Ectodermal cell (in vitro differentiated cells): ENCODE data around the gene RAD51B.
"Not testable (repeated sequence)": the region's sequence is repeated elsewhere in the genome, so short reads cannot be mapped to it uniquely, and the experiment has no call there.

Experiments used
- H3K27ac ChIP-seq: 2 replicates; pipeline ENCODE4 v1.7.0; 2013; ENCODE audit warnings: mild to moderate bottlenecking, low read depth, low read length; ENCODE audit not compliant: insufficient read depth, poor library complexity, severe bottlenecking
- H3K27me3 ChIP-seq: 2 replicates; pipeline ENCODE4 v1.7.0; 2013; ENCODE audit warnings: mild to moderate bottlenecking, low read length; ENCODE audit not compliant: insufficient read depth, control insufficient read depth, poor library complexity, severe bottlenecking
- H3K36me3 ChIP-seq: one replicate; pipeline ENCODE4 v1.7.0; 2013; ENCODE audit warnings: low read length; ENCODE audit not compliant: control insufficient read depth, insufficient read depth
- H3K4me1 ChIP-seq: one replicate; pipeline ENCODE4 v1.7.0; 2013; ENCODE audit warnings: low read length; ENCODE audit not compliant: control insufficient read depth, insufficient read depth
- H3K4me3 ChIP-seq: 2 replicates; pipeline ENCODE4 v1.7.0; 2013; ENCODE audit warnings: low read depth, low read length, control low read depth; ENCODE audit not compliant: insufficient read depth
- H3K9me3 ChIP-seq: 2 replicates; pipeline ENCODE4 v1.7.0; 2013; ENCODE audit warnings: mild to moderate bottlenecking, low read length, moderate library complexity; ENCODE audit not compliant: control insufficient read depth
- whole genome bisulfite sequencing, 2 experiments: methylation state at CpG; one replicate each; pipeline ENCODE4 v1.1.7; 2013; ENCODE audit warnings: missing lambda C conversion rate in 2 of 2; 5-methylcytosine and 5-hydroxymethylcytosine counted together

Gene RAD51B

DNA sequence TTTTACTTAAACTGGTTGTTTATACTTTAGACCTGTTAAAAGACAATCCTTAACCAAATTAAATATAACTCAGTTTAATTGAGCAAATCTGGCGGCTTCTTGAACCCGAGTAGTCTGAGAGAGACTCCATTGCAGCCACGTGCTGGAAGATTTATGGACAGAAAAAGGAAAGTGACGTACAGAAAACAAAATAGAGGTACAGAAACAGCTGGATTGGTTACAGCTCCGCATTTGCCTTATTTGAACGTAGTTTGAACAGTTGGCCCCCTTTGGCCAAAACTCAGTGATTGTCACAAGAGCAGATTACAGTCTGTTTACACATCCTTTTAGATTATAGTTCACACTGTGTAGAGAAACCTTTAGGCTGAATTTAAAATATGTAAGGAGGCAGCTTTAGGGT, 155.9 kb downstream of the RAD51B start:
- Histone ChIP-seq H3K27ac (no peak overlapping the region), H3K27me3 (no peaks in the 10 kb centered on the region), H3K9me3 (no peaks in the 10 kb centered on the region), H3K4me1 (no peaks in the 10 kb centered on the region), H3K4me3 (no peak overlapping the region), H3K36me3 (no peaks in the 10 kb centered on the region)
- WGBS, 2 experiments, result 90 to 96% methylated on average over 6 of the region's 6 CpGs

DNA sequence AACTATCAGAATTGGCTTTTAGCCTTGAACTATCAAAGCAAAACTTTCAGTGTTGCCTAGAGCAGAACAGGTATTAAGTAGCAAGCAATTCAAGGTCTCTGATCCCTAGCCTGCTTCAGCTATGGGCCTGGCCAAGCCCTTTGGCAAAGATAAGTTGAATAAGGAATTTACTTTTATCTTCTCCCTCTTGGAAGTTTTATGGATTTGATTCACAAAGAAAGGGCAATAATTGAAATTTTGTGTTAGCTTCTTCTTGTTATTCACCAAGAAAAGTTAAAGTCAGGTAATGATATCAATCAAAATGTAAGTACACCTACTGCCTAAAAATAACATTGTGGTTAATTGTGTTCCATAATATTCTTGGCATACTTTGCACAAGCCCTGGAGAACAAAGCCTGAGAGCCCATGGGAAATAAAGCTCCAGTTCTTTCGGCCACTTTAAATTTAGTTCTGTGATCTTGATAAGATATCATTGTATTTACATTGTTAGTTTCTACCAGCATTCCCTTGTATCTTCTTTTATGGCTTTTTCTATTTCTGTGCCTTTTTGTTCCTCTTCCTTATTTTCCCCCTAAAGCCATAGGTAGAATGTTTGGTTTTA, 158.0 kb downstream of the RAD51B start:
- no peaks in the 10 kb centered on the region for H3K9me3 ChIP-seq
- no peaks in the 10 kb centered on the region for H3K4me1 ChIP-seq
- no peaks in the 10 kb centered on the region for H3K36me3 ChIP-seq
- no peaks in the 10 kb centered on the region for H3K27me3 ChIP-seq
- 100% methylated on average over 1 of the region's 1 CpG for WGBS, 2 experiments
- H3K4me3 ChIP-seq, result no peak overlapping the region
- H3K27ac ChIP-seq, result peak overlapping the region; percentile 53

DNA sequence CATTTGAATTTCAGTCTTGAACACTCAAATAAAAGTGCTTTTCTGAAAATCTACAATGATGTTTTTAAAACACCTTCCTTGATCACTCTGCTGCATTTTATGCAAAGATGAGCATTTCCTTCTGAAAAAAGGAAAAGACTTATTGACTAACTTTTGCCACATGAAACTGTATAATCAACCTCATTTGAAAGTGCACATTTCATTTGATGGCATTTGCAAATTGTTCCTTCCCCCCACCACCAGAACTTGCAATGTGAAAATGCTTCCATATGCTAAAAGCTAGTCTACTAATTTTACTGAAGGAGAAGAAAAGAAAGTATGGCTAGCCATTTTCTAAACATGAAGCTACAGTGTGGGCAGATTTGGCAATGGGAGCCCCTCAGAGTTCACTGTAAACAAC, 159.2 kb downstream of the RAD51B start:
- H3K4me3 ChIP-seq, result no peak overlapping the region
- H3K27me3 ChIP-seq, result no peaks in the 10 kb centered on the region
- no peaks in the 10 kb centered on the region for H3K36me3 ChIP-seq
- H3K9me3 ChIP-seq, result no peaks in the 10 kb centered on the region
- no peaks in the 10 kb centered on the region for H3K4me1 ChIP-seq
- H3K27ac ChIP-seq, result no peak overlapping the region

DNA sequence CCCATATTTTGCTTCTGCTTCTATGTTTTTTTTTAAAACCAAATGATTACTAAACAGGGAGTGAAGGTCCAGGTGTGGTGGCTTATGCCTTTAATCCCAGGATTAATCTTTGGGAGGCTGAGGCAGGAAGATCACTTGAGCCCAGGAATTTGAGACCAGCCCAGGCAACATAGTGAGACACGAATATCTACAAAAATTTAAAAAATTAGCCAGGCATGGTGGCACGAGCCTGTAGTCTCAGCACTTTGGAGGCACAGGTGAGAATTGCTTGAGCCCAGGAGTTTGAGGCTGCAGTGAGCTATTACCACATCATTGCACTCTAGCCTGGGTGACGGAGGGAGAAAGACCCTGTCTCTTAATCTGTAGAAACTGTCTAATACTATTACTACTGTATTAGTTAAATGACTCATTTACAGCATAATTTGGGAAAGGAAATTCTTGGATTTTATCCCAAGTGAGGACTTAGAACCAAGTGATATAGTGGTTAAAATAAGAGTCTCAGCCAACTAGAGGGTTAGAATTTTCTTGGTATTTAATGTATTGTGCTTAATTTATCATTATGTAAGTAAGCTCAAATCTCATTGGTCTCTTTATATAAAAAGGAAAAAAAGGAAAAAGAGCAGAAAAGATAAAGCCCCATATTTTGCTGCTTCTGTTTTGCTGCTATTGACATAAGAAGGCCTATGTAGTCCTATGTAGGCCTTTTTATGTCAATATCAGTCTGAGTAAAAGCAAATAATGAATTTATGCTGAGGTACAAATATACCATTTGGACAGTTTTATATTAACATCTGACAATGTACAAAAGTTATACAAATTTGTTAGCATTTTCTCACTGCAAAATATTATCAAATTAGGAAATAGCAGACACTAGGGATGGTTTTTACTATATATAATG, 163.4 kb downstream of the RAD51B start:
- no peak overlapping the region for H3K27ac ChIP-seq
- no peaks in the 10 kb centered on the region for H3K4me1 ChIP-seq
- H3K36me3 ChIP-seq, result no peaks in the 10 kb centered on the region
- WGBS, 2 experiments, result 86 to 88% methylated on average over 2 of the region's 3 CpGs
- H3K4me3 ChIP-seq, result no peak overlapping the region
- no peaks in the 10 kb centered on the region for H3K27me3 ChIP-seq
- H3K9me3 ChIP-seq, result no peaks in the 10 kb centered on the region

DNA sequence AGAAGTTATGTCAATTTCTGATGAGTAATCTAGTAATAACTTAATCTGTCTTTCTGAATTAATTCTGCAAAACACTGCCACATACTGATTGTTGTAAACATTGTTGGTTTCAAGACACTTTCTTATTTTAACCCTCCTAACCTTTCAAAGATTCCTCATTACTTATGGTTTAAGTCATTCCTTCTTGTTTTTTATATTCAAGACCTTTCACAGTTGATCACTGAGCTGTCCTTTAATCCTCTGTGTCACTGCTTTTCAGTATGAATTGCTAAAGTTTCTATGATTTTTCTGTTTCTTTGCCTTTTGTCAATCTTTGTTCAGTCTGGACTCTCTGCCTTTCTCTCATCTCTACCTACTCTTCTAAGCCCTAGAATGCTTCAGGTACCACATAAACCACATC, 164.7 kb downstream of the RAD51B start:
- Histone ChIP-seq H3K36me3 (no peaks in the 10 kb centered on the region), H3K27ac (no peak overlapping the region), H3K27me3 (no peaks in the 10 kb centered on the region), H3K4me3 (no peak overlapping the region), H3K9me3 (no peaks in the 10 kb centered on the region), H3K4me1 (no peaks in the 10 kb centered on the region)

DNA sequence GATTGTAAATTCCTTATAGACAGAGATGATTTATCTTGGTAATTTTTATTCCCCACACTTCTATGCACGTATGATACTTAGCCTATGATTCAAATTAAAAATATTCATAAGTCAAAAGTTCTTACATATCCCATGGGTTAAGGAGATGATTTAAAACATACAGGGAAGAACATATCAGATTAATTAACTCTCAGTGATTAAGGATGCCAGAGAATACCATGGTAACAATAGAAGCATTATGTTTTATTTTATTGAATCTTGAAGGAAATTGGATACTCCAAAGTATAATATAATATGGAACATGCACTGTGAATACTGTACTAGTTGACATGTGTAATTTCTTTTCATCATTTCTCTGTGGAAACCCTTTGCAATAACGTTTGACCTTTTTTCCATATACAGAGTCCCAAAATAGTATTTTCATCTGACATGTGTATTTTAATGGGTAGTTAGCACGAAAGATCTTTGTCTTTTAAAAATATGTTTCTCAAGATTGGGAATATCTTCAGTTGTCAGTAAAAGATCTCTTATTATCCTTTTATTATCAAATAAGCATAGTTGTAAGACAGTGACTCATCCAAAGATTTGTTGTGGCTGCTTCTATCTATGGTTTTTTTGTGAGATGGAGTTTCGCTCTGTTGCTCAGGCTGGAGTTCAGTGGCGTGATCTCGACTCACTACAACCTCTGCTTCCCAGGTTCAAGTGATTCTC, 166.7 kb downstream of the RAD51B start:
- no peaks in the 10 kb centered on the region for H3K4me1 ChIP-seq
- no peaks in the 10 kb centered on the region for H3K27me3 ChIP-seq
- WGBS, 2 experiments, result 91 to 95% methylated on average over 3 to 6 of the region's 6 CpGs

DNA sequence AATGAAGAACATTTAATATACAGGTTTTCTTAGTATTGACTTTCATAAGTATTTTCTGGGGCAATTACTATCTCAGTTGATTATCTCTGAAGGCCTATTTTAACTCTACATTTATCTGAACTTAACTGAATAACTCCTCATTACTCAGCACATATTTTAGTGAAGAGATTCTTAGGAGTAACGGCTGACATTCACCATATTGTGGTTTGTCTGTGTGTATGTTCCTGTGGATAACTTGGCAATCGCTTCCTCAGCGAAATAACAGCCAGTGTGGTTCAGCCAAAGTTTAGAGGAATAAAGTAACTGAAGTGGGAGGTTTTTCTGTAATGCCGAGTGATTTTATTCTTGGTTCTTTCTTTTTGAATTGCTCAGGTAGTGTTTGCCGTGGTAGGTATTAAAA, 168.0 kb downstream of the RAD51B start:
- Histone ChIP-seq H3K27me3 (no peaks in the 10 kb centered on the region), H3K9me3 (no peaks in the 10 kb centered on the region), H3K27ac (no peak overlapping the region), H3K4me1 (no peaks in the 10 kb centered on the region), H3K4me3 (no peak overlapping the region), H3K36me3 (no peaks in the 10 kb centered on the region)
- WGBS, 2 experiments, result 90 to 92% methylated on average over 4 to 5 of the region's 5 CpGs

More for the DNA sequence above, 166.7 kb downstream of the RAD51B start:
- no peaks in the 10 kb centered on the region for H3K9me3 ChIP-seq
- no peaks in the 10 kb centered on the region for H3K36me3 ChIP-seq
- no peak overlapping the region for H3K4me3 ChIP-seq
- no peak overlapping the region for H3K27ac ChIP-seq

DNA sequence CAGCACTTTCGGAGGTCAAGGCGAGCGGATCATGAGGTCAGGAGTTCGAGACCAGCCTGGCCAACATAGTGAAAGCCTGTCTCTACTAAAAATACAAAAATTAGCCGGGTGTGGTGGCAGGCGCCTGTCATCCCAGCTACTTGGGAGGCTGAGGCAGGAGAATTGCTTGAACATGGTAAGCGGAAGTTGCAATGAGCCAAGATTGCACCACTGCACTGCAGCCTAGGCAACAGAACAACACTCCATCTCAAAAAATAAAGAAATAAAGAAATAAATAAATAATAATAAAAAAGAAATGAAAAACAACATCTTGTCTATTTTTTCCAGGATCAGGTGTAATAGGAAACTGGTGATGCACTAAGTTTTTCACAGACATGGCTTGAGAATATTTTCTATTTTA, 168.6 kb downstream of the RAD51B start:
- not testable (repeated sequence) for H3K36me3 ChIP-seq, H3K4me1 ChIP-seq, H3K27me3 ChIP-seq, H3K27ac ChIP-seq, H3K9me3 ChIP-seq, H3K4me3 ChIP-seq
- WGBS, 2 experiments, result 93 to 96% methylated on average over 7 of the region's 7 CpGs

DNA sequence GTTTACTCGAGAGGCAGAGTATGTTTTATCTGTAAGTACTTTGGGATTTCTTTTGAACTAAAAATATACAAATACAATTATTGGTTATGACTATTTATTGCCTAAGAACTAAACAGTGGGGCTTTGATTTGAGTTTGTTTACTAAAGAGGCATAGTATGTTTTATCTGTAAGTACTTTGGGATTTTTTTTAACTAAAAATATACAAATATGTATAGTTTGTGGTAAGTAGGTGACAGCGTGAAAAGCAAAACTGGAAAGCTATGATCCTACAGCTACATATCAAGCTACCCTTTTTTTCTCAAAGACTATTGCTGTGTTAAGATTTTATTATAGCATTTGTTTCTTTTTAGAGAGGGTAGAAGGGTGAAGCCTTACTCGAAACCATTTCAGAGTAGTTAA, 171.0 kb downstream of the RAD51B start:
- H3K27me3 ChIP-seq, result no peaks in the 10 kb centered on the region
- no peaks in the 10 kb centered on the region for H3K36me3 ChIP-seq
- H3K9me3 ChIP-seq, result no peaks in the 10 kb centered on the region
- no peak overlapping the region for H3K4me3 ChIP-seq
- no peaks in the 10 kb centered on the region for H3K4me1 ChIP-seq
- no CpG with 5 or more reads among the region's 3 CpGs for WGBS, 2 experiments
- no peak overlapping the region for H3K27ac ChIP-seq

DNA sequence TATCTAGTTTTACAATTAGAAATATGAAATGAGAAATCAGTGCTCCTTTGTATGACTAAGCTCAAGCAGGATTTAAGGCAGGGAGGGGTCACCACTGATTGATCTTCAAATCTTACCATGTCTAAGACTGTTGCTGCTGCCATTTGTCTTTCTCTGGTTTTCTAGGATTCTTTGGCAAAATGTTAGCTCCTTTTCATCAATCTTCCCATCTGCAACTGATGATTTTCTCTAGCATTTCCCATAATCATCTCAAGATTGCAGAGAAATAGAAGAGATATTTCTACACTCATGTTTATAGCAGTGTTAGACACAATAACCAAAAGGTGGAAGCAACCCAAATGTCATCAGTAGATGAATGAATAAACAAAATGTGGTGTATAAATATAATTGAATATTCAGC, 175.0 kb downstream of the RAD51B start:
- H3K9me3 ChIP-seq, result no peaks in the 10 kb centered on the region
- H3K27me3 ChIP-seq, result no peaks in the 10 kb centered on the region
- no peaks in the 10 kb centered on the region for H3K4me1 ChIP-seq
- no peaks in the 10 kb centered on the region for H3K36me3 ChIP-seq
- H3K27ac ChIP-seq, result no peak overlapping the region
- H3K4me3 ChIP-seq, result no peak overlapping the region
